SJCRH30 (cell line): ENCODE measurements around the gene HTR3A. TPM values are rescaled to one million over a fixed set of nuclear protein-coding genes. Genes with fewer than 3 reads are reported as not detected.

Source experiments
- DNase-seq, 2 experiments: peaks; one replicate each; pipeline ENCODE4 v3.0.0-alpha.2; 2015 to 2020
- H3K27ac ChIP-seq: fragments of 250-450 bp; sonication (Bioruptor Pico); 2 replicates; pipeline ENCODE4 v1.5.1; 2020; ENCODE audit warnings: mild to moderate bottlenecking, moderate library complexity
- H3K27me3 ChIP-seq: fragments of 250-450 bp; sonication (Bioruptor Pico); 2 replicates; pipeline ENCODE4 v1.5.1; 2020; ENCODE audit warnings: mild to moderate bottlenecking, moderate library complexity
- H3K36me3 ChIP-seq: fragments of 250-450 bp; sonication (Bioruptor Pico); 2 replicates; pipeline ENCODE4 v1.5.1; 2020; ENCODE audit warnings: mild to moderate bottlenecking, moderate library complexity
- H3K4me1 ChIP-seq: fragments of 250-450 bp; sonication (Bioruptor Pico); 2 replicates; pipeline ENCODE4 v1.5.1; 2020; ENCODE audit warnings: mild to moderate bottlenecking, moderate library complexity
- H3K4me3 ChIP-seq: fragments of 250-450 bp; sonication (Bioruptor Pico); 2 replicates; pipeline ENCODE4 v1.5.1; 2020; ENCODE audit warnings: mild to moderate bottlenecking, moderate library complexity
- H3K9me3 ChIP-seq: fragments of 250-450 bp; sonication (Bioruptor Pico); replicated peaks from 2 replicates; pipeline ENCODE4 v1.5.1; 2020; ENCODE audit warnings: mild to moderate bottlenecking, moderate library complexity
- total RNA-seq: library from RNA; depleted of rRNA; stranded (reverse); fragments of >200 nt; shearing (Covaris generic); gene quantifications from 2 replicates; pipeline ENCODE4 v1.2.3, GENCODE V29; 2014

Gene HTR3A
- total RNA-seq, 1 experiment from 2014 or later, result not detected

DNA sequence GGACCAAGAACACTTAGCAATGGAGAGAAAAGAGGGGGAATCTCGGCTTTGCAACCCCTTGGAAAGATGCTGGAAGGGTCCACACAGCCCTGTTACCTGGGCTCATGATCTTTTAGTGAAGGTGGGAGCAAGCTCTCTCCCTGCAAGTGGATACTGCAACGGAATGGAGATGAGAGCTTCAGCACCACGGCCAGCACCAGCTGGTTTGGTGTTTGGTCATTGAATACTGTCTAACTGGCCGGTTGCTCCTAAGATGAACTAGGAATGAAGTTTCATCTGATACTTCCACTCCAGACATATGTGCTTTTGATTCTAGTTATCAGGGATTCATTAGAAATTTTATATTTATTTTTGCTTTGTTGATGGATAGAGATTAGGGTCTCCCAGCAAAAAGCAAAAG lies 16.3 kb downstream of the HTR3A start:
- Histone ChIP-seq H3K4me1 (no peaks in the 10 kb centered on the region), H3K4me3 (no peak overlapping the region), H3K9me3 (no peaks in the 10 kb centered on the region), H3K27me3 (no peaks in the 10 kb centered on the region), H3K36me3 (no peaks in the 10 kb centered on the region), H3K27ac (no peak overlapping the region)
- peak; percentile 26 to 57 for DNase-seq

DNA sequence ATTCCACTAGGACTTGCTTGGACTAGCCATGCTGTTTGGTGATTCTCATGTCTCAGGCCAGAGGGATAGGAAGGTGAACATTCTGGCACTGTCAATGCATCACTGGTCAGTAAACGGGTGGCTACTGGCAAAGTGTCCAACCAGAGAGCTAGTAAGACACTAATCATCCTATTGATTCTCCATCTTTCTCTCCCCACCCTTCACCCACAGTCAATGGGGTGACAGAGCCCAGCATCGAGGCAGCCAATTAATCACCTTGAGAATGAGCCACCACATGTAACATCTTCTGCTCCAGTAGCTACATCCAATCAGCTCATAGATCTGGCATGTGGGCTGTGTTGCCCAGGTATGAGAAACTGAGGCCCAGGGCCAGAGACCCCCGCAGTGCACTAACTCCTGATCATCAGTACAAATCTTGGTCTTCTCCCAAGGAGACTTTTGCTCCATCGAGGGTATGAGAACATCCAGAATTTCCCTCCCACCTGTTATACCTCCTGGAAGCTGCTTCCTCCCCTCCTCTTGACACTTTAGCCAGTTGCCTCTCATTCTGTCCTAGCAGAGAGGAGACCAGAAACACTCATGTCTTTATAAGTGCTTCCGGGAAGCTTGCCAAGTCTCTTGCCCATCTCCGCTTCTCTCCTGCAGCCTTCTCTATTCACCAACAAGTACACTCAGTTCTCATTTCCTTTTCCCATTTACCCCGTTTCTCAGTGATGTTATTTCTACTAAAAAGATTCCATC lies 17.0 kb downstream of the HTR3A start:
- Histone ChIP-seq H3K27me3 (no peaks in the 10 kb centered on the region), H3K4me1 (no peaks in the 10 kb centered on the region), H3K9me3 (no peaks in the 10 kb centered on the region), H3K4me3 (no peak overlapping the region), H3K27ac (no peak overlapping the region), H3K36me3 (no peaks in the 10 kb centered on the region)
- peak in 1 of 2 experiments; percentile 2 for DNase-seq

DNA sequence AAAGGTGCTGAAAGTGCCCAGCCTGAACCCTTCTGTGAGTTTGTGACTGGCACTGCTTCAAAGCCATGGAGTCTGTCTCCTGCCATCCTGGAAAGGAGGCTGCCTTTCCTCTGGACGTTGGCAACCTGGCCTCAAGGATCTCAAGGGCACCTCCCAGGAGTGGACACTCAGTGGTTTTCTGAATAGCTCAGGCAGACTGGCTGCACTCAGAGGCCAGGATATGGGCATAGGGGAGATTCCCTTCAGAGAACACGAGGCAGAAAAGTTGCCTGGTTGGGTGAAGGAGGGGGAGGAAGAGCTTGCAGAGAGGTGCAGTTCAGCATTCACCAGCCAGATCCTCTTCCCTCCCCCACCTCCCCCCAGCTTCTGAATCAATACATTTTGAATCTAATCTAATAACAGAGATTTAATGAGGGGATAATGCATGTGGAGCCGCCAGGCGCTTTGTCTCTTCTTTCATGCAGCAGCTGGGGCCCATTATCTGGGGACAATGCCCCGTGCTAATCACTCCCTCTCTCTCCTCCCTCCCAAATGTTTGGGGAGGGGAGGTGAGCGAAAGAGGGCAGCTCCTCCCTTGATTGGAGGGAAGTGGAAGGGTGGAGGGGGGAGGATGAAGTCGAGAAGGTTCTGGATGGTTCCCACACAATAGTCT lies 17.7 kb downstream of the HTR3A start:
- H3K27ac ChIP-seq, result no peak overlapping the region
- no peak overlapping the region for H3K4me3 ChIP-seq
- no peaks in the 10 kb centered on the region for H3K4me1 ChIP-seq
- no peaks in the 10 kb centered on the region for H3K27me3 ChIP-seq
- H3K36me3 ChIP-seq, result no peaks in the 10 kb centered on the region
- H3K9me3 ChIP-seq, result no peaks in the 10 kb centered on the region
- DNase-seq, result no peak

DNA sequence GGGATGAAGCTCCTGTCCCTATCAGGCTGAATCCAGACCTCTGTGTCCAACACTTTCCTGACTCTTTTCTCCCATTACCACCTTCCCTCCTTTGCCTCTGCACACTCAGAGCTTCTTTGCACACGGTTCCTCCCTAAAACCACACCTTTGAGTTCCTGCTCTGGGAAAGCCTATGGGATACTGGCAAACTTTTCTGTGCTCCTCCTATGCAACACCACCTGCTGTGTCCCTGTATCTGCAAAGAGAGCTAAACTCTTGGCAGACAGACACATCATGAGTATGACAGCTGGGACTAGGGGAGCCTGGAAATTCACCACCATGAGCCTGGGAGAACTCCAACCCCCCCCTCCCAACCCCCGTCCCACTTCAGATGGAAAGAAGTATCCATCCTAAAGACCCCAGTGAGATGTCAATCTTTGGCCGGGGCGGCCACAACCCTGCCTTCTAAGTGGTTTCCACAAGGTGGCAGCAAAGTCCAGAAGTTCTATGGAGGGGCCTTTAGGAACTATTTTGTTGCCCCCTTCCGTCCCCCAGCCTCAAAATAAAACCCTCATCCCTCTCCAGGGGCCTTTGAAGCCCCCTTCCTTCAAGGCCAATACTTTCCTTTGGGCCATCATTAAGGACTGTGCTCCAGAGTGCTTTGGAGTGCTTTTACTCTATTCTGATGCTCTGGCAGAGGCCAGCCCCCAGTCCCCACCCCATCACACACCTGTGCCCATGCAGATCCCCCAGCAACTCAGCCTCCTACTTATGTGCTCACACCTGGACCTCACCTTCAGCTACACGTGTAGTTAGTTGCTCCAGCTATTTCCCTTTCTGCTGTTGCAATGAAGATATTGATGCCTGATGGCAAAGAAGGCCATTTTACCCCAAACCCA lies 19.4 kb downstream of the HTR3A start:
- Histone ChIP-seq H3K27me3 (no peaks in the 10 kb centered on the region), H3K9me3 (no peaks in the 10 kb centered on the region), H3K36me3 (no peaks in the 10 kb centered on the region), H3K27ac (no peak overlapping the region), H3K4me3 (no peak overlapping the region), H3K4me1 (no peaks in the 10 kb centered on the region)
- peak in 1 of 2 experiments; percentile 28 for DNase-seq

DNA sequence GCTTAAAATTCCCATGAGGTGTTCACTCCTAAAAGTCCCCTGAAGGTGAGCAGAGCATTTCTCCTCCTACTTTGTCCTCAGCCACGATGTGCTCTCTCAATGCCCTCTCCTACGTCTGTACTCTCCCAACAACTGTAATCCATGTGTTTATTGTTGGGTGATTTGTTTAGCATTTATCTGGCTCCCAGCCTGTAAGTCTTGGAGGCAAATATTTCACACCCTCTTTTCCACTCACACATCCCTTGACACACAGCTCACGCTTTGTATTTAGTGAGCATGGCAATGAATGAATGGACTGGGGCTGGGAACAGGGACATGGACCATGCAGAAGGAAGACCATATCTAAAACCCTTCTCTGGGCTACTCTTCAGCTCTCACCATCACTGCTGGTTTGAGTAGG lies 22.6 kb downstream of the HTR3A start:
- H3K36me3 ChIP-seq, result no peaks in the 10 kb centered on the region
- no peak overlapping the region for H3K4me3 ChIP-seq
- H3K9me3 ChIP-seq, result no peaks in the 10 kb centered on the region
- H3K27me3 ChIP-seq, result no peaks in the 10 kb centered on the region
- no peaks in the 10 kb centered on the region for H3K4me1 ChIP-seq
- H3K27ac ChIP-seq, result no peak overlapping the region
- no peak for DNase-seq

DNA sequence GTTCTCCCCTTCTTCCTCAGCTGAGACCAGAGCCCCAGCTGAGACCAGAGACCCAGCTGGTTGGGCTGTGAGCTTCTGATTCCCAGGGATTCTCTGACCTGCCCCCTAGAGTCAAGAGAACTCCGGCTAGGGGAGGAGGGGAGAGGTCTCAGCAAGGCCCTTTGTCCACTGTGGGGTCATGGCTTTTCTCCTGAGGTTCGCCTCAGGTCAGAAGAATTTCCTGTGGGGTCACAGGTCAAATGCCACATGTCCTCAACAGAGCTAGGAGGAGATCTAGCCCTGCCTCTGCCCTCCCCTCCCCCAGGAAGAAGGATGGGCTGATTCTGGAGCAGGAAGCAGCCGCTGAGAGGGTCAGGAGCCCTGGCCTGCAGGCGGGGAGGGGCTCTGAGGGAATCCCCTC lies 23.7 kb downstream of the HTR3A start:
- no peaks in the 10 kb centered on the region for H3K9me3 ChIP-seq
- no peaks in the 10 kb centered on the region for H3K36me3 ChIP-seq
- H3K4me1 ChIP-seq, result no peaks in the 10 kb centered on the region
- no peak overlapping the region for H3K4me3 ChIP-seq
- DNase-seq, result no peak
- H3K27ac ChIP-seq, result no peak overlapping the region
- no peaks in the 10 kb centered on the region for H3K27me3 ChIP-seq

DNA sequence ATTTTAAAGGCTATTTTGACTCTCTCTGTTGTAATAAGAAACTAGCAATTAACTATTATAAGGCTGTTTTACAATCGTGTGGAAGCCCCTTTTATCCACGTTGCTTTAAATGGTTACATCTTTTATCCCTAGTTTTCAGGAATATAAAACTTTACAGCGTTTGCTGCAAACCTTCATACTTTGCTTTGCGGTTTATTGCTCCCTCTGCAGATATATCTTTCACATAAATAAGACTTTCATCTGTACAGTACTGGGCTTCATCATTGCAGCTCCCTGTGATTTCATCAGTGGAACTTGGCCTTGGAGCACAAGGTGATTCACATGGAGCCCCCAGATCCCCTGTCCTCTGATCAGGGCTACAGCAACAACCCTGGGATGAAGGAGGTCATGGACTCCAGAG lies 25.6 kb downstream of the HTR3A start:
- Histone ChIP-seq H3K4me1 (no peaks in the 10 kb centered on the region), H3K27ac (no peak overlapping the region), H3K36me3 (no peaks in the 10 kb centered on the region), H3K27me3 (no peaks in the 10 kb centered on the region), H3K9me3 (no peaks in the 10 kb centered on the region), H3K4me3 (no peak overlapping the region)
- DNase-seq, result no peak

DNA sequence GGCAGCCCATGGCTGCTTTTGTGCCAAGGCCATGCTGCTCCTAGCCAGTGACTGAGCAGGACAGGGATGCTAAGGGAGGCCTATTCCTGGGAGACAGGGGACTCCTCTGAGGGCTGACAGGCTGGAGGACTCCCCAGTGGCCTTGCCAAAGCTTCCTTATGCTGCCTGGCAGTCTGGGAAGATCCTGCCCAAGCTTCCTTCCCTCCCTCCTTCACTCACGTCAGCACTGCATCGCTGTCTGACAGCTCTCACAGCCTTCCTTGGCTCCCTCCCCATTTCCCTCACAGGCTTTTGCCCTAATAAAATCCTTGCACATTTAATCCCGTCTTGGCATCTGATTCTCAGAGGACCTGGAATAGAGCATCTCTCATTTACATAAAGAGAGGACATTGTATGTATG lies 26.5 kb downstream of the HTR3A start:
- no peak overlapping the region for H3K27ac ChIP-seq
- H3K4me1 ChIP-seq, result no peaks in the 10 kb centered on the region
- no peaks in the 10 kb centered on the region for H3K27me3 ChIP-seq
- H3K36me3 ChIP-seq, result no peaks in the 10 kb centered on the region
- H3K4me3 ChIP-seq, result no peak overlapping the region
- H3K9me3 ChIP-seq, result no peaks in the 10 kb centered on the region
- DNase-seq, result no peak

DNA sequence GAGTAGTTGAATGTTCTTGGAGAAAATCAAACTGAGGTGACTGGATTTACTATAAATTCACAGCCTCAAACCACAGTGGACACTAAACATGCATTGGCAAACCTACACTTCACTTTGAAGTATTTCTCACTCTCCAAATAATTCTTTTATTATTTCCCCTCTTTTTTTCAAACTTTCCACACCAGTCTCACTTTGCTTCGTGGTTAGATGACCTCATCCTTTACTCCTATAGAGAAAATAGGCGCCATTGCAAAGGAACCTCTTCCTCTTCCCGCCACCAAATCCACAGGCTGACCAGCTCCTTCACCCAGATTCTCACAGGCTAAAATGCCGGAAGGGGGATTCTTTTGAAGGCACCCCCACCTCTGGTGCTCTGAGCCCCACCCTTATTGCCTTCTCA lies 33.4 kb downstream of the HTR3A start:
- H3K27me3 ChIP-seq, result no peaks in the 10 kb centered on the region
- H3K4me3 ChIP-seq, result no peak overlapping the region
- H3K27ac ChIP-seq, result no peak overlapping the region
- H3K36me3 ChIP-seq, result no peaks in the 10 kb centered on the region
- no peak for DNase-seq
- no peaks in the 10 kb centered on the region for H3K9me3 ChIP-seq
- H3K4me1 ChIP-seq, result no peaks in the 10 kb centered on the region

DNA sequence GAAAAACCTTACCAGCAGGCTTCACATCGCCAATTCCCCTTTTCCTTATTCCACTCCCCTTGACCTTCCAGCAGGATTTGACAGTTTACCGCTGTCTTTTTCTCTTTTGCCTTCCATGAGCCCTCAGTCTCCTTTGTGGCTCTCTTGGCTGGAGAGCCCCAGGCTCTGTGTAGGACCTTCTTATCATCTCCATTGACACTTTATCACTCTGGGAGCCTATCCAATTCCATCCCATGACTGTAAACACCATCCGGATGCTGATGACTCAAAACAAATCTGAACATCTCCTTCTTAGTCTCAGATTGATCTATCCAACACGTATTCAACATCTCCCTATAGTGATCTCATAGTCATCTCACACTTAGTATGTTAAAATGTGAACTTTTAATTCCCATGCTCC lies 36.0 kb downstream of the HTR3A start:
- H3K9me3 ChIP-seq, result no peaks in the 10 kb centered on the region
- no peaks in the 10 kb centered on the region for H3K27me3 ChIP-seq
- DNase-seq, result no peak
- no peaks in the 10 kb centered on the region for H3K4me1 ChIP-seq
- no peak overlapping the region for H3K27ac ChIP-seq
- H3K36me3 ChIP-seq, result no peaks in the 10 kb centered on the region
- H3K4me3 ChIP-seq, result no peak overlapping the region

DNA sequence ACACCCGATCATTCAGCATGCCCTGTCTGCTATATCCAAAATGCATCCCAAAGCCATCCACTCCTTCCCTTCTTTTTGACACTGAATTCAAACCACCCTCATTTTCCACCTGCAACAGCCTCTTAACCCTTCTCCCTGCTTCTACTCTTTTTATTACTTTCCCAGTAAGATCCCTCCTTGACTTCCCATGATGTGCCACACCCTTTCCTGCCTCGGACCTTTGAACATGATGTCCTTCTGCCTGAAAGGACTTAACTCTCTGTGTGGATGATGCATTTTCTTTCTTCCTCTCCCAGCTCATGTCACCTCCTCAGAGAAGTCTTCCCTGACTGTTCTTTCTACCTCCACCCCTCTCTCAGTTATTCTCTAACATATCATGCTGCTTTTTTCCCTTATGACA lies 36.5 kb downstream of the HTR3A start:
- Histone ChIP-seq H3K9me3 (no peaks in the 10 kb centered on the region), H3K36me3 (no peaks in the 10 kb centered on the region), H3K4me1 (no peaks in the 10 kb centered on the region), H3K27me3 (no peaks in the 10 kb centered on the region), H3K4me3 (no peak overlapping the region), H3K27ac (no peak overlapping the region)
- DNase-seq, result no peak

DNA sequence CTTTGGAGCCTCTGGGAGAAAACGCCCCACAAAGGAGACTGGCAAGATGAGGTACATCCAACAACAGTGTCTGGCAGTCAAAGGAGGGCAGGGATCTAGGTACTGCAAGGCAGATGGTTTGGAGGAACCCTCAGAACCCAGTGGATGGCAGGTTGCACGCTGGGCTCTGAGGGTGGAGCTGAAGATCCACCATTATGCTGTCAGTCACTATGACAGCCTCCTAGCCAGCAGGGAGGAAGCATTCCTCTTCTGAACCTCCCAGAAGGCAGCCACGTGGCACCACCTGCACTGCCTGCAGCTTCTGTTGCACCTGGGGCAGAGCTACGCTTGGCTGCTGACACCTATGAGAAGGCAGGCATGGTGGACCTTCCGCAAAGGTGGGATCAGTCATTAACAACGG lies 40.2 kb downstream of the HTR3A start:
- Histone ChIP-seq H3K27me3 (no peaks in the 10 kb centered on the region), H3K4me1 (no peaks in the 10 kb centered on the region), H3K36me3 (no peaks in the 10 kb centered on the region), H3K9me3 (no peaks in the 10 kb centered on the region), H3K4me3 (no peak overlapping the region), H3K27ac (no peak overlapping the region)
- DNase-seq, result no peak

DNA sequence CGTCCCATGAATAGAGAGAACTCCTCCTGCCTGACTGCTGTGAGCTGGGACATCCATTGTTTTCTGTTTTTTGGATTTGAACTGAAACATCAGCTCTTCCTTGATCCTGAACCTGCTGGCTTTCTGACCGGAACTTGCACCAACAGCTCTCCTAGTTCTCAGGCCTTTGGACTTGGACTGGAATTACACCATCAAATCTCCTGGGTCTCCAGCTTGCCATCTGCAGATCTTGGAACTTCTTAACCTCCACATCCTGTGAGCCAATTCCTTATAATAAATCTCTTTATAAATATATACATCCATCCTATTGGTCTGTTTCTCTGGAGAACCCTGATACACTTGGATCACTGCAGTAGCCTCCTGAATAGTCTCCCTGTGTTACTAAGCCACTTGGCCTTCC lies 42.1 kb downstream of the HTR3A start:
- Histone ChIP-seq H3K27ac (no peak overlapping the region), H3K36me3 (no peaks in the 10 kb centered on the region)
- DNase-seq, result no peak

DNA sequence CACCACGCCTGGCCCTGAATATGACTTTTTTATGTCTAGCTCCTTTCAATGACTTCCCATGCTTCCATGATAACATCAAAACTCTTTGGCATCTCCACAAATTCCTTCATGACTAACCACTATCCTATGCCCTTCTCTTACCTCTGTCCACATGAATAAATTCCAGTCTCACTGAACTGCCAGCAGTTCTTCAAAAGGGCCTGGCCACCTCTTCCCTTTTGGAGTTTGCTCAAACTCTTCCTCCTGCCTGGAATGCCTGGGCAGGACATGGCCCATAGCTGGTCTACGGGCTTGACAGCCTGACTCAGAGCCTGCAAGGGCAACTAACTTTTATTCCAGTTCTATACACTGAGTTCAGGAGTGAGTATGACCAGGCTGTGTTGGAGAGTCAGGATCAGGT lies 42.8 kb downstream of the HTR3A start:
- no peak overlapping the region for H3K27ac ChIP-seq
- no peak for DNase-seq
- no peaks in the 10 kb centered on the region for H3K4me1 ChIP-seq
- no peaks in the 10 kb centered on the region for H3K36me3 ChIP-seq
- H3K27me3 ChIP-seq, result no peaks in the 10 kb centered on the region
- H3K9me3 ChIP-seq, result no peaks in the 10 kb centered on the region
- H3K4me3 ChIP-seq, result no peak overlapping the region

More for the DNA sequence above, 42.1 kb downstream of the HTR3A start:
- no peak overlapping the region for H3K4me3 ChIP-seq
- no peaks in the 10 kb centered on the region for H3K9me3 ChIP-seq
- no peaks in the 10 kb centered on the region for H3K4me1 ChIP-seq
- no peaks in the 10 kb centered on the region for H3K27me3 ChIP-seq

DNA sequence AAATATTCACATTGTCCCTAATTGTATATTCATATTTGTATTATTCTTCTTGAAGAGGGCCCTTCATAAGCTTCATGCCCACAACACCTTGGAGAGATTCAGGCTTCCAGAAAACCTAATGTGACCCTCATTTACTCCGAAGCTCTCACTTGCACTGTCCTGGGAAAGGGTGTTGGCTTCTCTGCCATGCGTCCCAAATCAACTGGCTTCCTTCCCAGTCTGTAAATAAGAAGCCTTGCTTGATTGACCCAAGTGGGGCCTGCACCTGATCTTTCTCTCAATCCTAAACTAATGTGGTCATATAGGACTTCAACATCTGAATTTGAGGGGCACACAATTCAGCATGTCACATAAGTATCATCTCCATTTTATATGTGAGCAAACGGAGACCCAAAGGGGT lies 44.1 kb downstream of the HTR3A start:
- Histone ChIP-seq H3K9me3 (no peaks in the 10 kb centered on the region), H3K4me1 (no peaks in the 10 kb centered on the region), H3K27ac (no peak overlapping the region), H3K36me3 (no peaks in the 10 kb centered on the region), H3K27me3 (no peaks in the 10 kb centered on the region), H3K4me3 (no peak overlapping the region)
- no peak for DNase-seq
